Activated T-helper 17 cell treated with anti-CD3 and anti-CD28 coated beads, Interleukin-2, amount 50 U/mL, for 72 hours (primary cell): ENCODE results near the gene HLA-E. TPM values are rescaled to one million over a fixed set of nuclear protein-coding genes. Genes with fewer than 3 reads are reported as not detected.
"Not testable (repeated sequence)": the region's sequence is repeated elsewhere in the genome, so short reads cannot be mapped to it uniquely, and the experiment has no call there.

ENCODE experiments used
- ATAC-seq: fragments of 150-1000 bp; cut with Tn5 transposase; replicated peaks from 2 replicates; pipeline ENCODE4 v1.10.0; 2021; ENCODE audit warnings: mild to moderate bottlenecking, moderate library complexity
- H3K27ac Mint-ChIP-seq: one replicate; pipeline ENCODE4 v1.8.0; 2022; ENCODE audit warnings: mixed read lengths
- H3K27me3 Mint-ChIP-seq: one replicate; pipeline ENCODE4 v1.8.0; 2022; ENCODE audit warnings: mixed read lengths
- H3K36me3 Mint-ChIP-seq: one replicate; pipeline ENCODE4 v1.8.0; 2022; ENCODE audit warnings: low read depth, mild to moderate bottlenecking, mixed read lengths
- H3K4me1 Mint-ChIP-seq: one replicate; pipeline ENCODE4 v1.8.0; 2022; ENCODE audit warnings: mixed read lengths
- H3K4me3 Mint-ChIP-seq: one replicate; pipeline ENCODE4 v1.8.0; 2022; ENCODE audit warnings: mild to moderate bottlenecking, mixed read lengths
- H3K9me3 Mint-ChIP-seq: one replicate; pipeline ENCODE4 v1.8.0; 2022; ENCODE audit warnings: mixed read lengths
- total RNA-seq, 2 donors: library from RNA; stranded (reverse); gene quantifications; one replicate each; pipeline ENCODE4 v1.2.3, GENCODE V29; 2022

The HLA-E gene
- total RNA-seq, 2 donors from 2014 or later, result 362 to 675 TPM

- peaks cover 6% of the 10 kb centered on the region for H3K36me3 Mint-ChIP-seq
- no peaks in the 10 kb centered on the region for H3K27me3 Mint-ChIP-seq
- peak; percentile 87 for ATAC-seq
- peak overlapping the region; percentile 71 for H3K4me3 Mint-ChIP-seq
- H3K9me3 Mint-ChIP-seq, result no peaks in the 10 kb centered on the region
- H3K4me1 Mint-ChIP-seq, result peaks cover 19% of the 10 kb centered on the region
- peak overlapping the region; percentile 83 for H3K27ac Mint-ChIP-seq
Measured at GRCh38 chr6:30508890-30509736, 19.8 kb downstream of the HLA-E start.

- H3K4me3 Mint-ChIP-seq, result no peak overlapping the region
- H3K27me3 Mint-ChIP-seq, result no peaks in the 10 kb centered on the region
- peaks cover 11% of the 10 kb centered on the region for H3K36me3 Mint-ChIP-seq
Measured at GRCh38 chr6:30510419-30511168, 21.3 kb downstream of the HLA-E start.

GRCh38 chr6:30511169-30511546, 21.8 kb downstream of the HLA-E start:
- Mint-ChIP-seq H3K4me3 (no peak overlapping the region), H3K9me3 (no peaks in the 10 kb centered on the region), H3K36me3 (peaks cover 11% of the 10 kb centered on the region), H3K4me1 (peaks cover 23% of the 10 kb centered on the region), H3K27me3 (no peaks in the 10 kb centered on the region), H3K27ac (no peak overlapping the region)
- ATAC-seq, result no peak

More at GRCh38 chr6:30510419-30511168, 21.3 kb downstream of the HLA-E start:
- peaks cover 23% of the 10 kb centered on the region for H3K4me1 Mint-ChIP-seq
- H3K27ac Mint-ChIP-seq, result no peak overlapping the region
- ATAC-seq, result no peak
- no peaks in the 10 kb centered on the region for H3K9me3 Mint-ChIP-seq

GRCh38 chr6:30513451-30513850, 24.1 kb downstream of the HLA-E start:
- Mint-ChIP-seq H3K27me3 (no peaks in the 10 kb centered on the region), H3K9me3 (peaks cover under 1% of the 10 kb centered on the region)

GRCh38 chr6:30515106-30515505, 25.8 kb downstream of the HLA-E start:
- Mint-ChIP-seq H3K4me1 (peaks cover 4% of the 10 kb centered on the region), H3K27me3 (no peaks in the 10 kb centered on the region), H3K9me3 (peaks cover 4% of the 10 kb centered on the region), H3K4me3 (peak overlapping the region; percentile 89), H3K27ac (peak overlapping the region; percentile 98), H3K36me3 (peaks cover 10% of the 10 kb centered on the region)
- ATAC-seq, result no peak

More at GRCh38 chr6:30513451-30513850, 24.1 kb downstream of the HLA-E start:
- Mint-ChIP-seq H3K4me3 (no peak overlapping the region), H3K36me3 (peaks cover 16% of the 10 kb centered on the region), H3K27ac (no peak overlapping the region), H3K4me1 (peaks cover 13% of the 10 kb centered on the region)
- no peak for ATAC-seq

- peaks cover 10% of the 10 kb centered on the region for H3K36me3 Mint-ChIP-seq
- H3K27ac Mint-ChIP-seq, result peak overlapping the region; percentile 98
- H3K4me3 Mint-ChIP-seq, result peak overlapping the region; percentile 89
- peaks cover 4% of the 10 kb centered on the region for H3K4me1 Mint-ChIP-seq
- no peaks in the 10 kb centered on the region for H3K27me3 Mint-ChIP-seq
- ATAC-seq, result peak; percentile 96
- H3K9me3 Mint-ChIP-seq, result peaks cover 4% of the 10 kb centered on the region
Measured at GRCh38 chr6:30515944-30516753, 26.8 kb downstream of the HLA-E start.

- not testable (repeated sequence) for H3K27me3 Mint-ChIP-seq, H3K9me3 Mint-ChIP-seq, H3K36me3 Mint-ChIP-seq, H3K4me1 Mint-ChIP-seq, ATAC-seq
- H3K27ac Mint-ChIP-seq, result peak overlapping the region; percentile 98
- H3K4me3 Mint-ChIP-seq, result peak overlapping the region; percentile 89
Measured at GRCh38 chr6:30516754-30517076, 27.4 kb downstream of the HLA-E start.

- Mint-ChIP-seq H3K4me1 (peaks cover 17% of the 10 kb centered on the region), H3K4me3 (peak overlapping the region; percentile 89), H3K9me3 (peaks cover 10% of the 10 kb centered on the region)
- not testable (repeated sequence) for H3K27me3 Mint-ChIP-seq, H3K27ac Mint-ChIP-seq, ATAC-seq, H3K36me3 Mint-ChIP-seq
Measured at GRCh38 chr6:30517767-30518504, 28.6 kb downstream of the HLA-E start.

- not testable (repeated sequence) for H3K36me3 Mint-ChIP-seq, H3K27ac Mint-ChIP-seq, H3K27me3 Mint-ChIP-seq, ATAC-seq
- H3K4me1 Mint-ChIP-seq, result peaks cover 24% of the 10 kb centered on the region
- H3K9me3 Mint-ChIP-seq, result peaks cover 16% of the 10 kb centered on the region
- H3K4me3 Mint-ChIP-seq, result peak overlapping the region; percentile 48
Measured at GRCh38 chr6:30518505-30519145, 29.3 kb downstream of the HLA-E start.

- peaks cover 26% of the 10 kb centered on the region for H3K4me1 Mint-ChIP-seq
- H3K27ac Mint-ChIP-seq, result no peak overlapping the region
- H3K4me3 Mint-ChIP-seq, result no peak overlapping the region
- no peak for ATAC-seq
- H3K27me3 Mint-ChIP-seq, result no peaks in the 10 kb centered on the region
- peaks cover 6% of the 10 kb centered on the region for H3K36me3 Mint-ChIP-seq
- peaks cover 17% of the 10 kb centered on the region for H3K9me3 Mint-ChIP-seq
Measured at GRCh38 chr6:30520522-30520921, 31.2 kb downstream of the HLA-E start.

- H3K27ac Mint-ChIP-seq, H3K36me3 Mint-ChIP-seq, H3K27me3 Mint-ChIP-seq, ATAC-seq, H3K4me3 Mint-ChIP-seq: not testable (repeated sequence)
- Mint-ChIP-seq H3K9me3 (peaks cover 17% of the 10 kb centered on the region), H3K4me1 (peaks cover 25% of the 10 kb centered on the region)
Measured at GRCh38 chr6:30521082-30521481, 31.8 kb downstream of the HLA-E start.

GRCh38 chr6:30521952-30522351, 32.6 kb downstream of the HLA-E start:
- peaks cover 17% of the 10 kb centered on the region for H3K9me3 Mint-ChIP-seq
- H3K4me1 Mint-ChIP-seq, result peaks cover 25% of the 10 kb centered on the region
- not testable (repeated sequence) for H3K36me3 Mint-ChIP-seq, ATAC-seq, H3K27me3 Mint-ChIP-seq
- peak overlapping the region; percentile 29 for H3K4me3 Mint-ChIP-seq
- H3K27ac Mint-ChIP-seq, result peak overlapping the region; percentile 52

- H3K4me3 Mint-ChIP-seq, result peak overlapping the region; percentile 39
- not testable (repeated sequence) for H3K27me3 Mint-ChIP-seq, ATAC-seq, H3K36me3 Mint-ChIP-seq, H3K27ac Mint-ChIP-seq
- H3K4me1 Mint-ChIP-seq, result peaks cover 39% of the 10 kb centered on the region
- H3K9me3 Mint-ChIP-seq, result peaks cover 13% of the 10 kb centered on the region
Measured at GRCh38 chr6:30526444-30526843, 37.1 kb downstream of the HLA-E start.
